IPS DF 6.9 (cell line): ENCODE data around the gene STAB1.

ENCODE experiments used
- DNase-seq: peaks from one replicate; pipeline ENCODE4 v3.0.0-alpha.2; 2013; ENCODE audit warnings: low read depth, low spot score
- H3K27ac ChIP-seq: one replicate; pipeline ENCODE4 v1.5.1; 2013; ENCODE audit warnings: low read length, control low read depth
- H3K27me3 ChIP-seq: 2 replicates; pipeline ENCODE4 v1.6.1; 2013; ENCODE audit warnings: mild to moderate bottlenecking, low read length; ENCODE audit not compliant: control insufficient read depth, insufficient read depth
- H3K36me3 ChIP-seq: 2 replicates; pipeline ENCODE4 v1.6.1; 2013; ENCODE audit warnings: low read length; ENCODE audit not compliant: control insufficient read depth, insufficient read depth
- H3K4me1 ChIP-seq: 2 replicates; pipeline ENCODE4 v1.6.1; 2013; ENCODE audit warnings: low read length; ENCODE audit not compliant: control insufficient read depth, insufficient read depth
- H3K4me3 ChIP-seq: 2 replicates; pipeline ENCODE4 v1.5.1; 2013; ENCODE audit warnings: mild to moderate bottlenecking, low read length
- H3K9me3 ChIP-seq: 2 replicates; pipeline ENCODE4 v1.6.1; 2013; ENCODE audit warnings: low read length, inconsistent platforms; ENCODE audit not compliant: control insufficient read depth, insufficient read depth
- WGBS: extraction: QIAGEN DNeasy Blood & Tissue Kit; methylation state at CpG from one replicate; pipeline ENCODE4 v1.1.7; 2013; ENCODE audit warnings: mixed read lengths, missing lambda C conversion rate; ENCODE audit not compliant: insufficient read length, insufficient coverage; 5-methylcytosine and 5-hydroxymethylcytosine counted together

STAB1 gene

DNA sequence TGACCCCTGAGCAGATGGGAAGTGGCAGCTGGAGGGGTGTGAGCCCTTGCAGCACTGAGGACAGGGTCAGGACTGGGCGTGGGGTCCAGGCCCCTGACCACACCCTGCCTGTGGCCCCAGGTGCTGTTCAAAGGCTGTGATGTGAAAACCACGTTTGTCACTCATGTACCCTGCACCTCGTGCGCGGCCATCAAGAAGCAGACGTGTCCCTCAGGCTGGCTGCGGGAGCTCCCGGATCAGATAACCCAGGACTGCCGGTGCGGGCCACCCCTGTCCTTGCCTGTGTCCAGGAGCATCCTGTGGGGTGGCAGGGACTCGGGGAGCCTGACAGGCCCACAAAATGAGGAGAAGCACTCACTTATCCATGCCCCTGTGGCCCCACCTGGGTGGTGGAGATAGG lies 5.9 kb downstream of the STAB1 start:
- no peak overlapping the region for H3K4me3 ChIP-seq
- no CpG with 5 or more reads among the region's 11 CpGs for WGBS
- no peak for DNase-seq
- H3K27ac ChIP-seq, result no peak overlapping the region
- H3K4me1 ChIP-seq, result no peaks in the 10 kb centered on the region; the same call in 1 of the 2 replicates
- no peaks in the 10 kb centered on the region for H3K27me3 ChIP-seq
- H3K36me3 ChIP-seq, result no peaks in the 10 kb centered on the region
- H3K9me3 ChIP-seq, result no peaks in the 10 kb centered on the region

DNA sequence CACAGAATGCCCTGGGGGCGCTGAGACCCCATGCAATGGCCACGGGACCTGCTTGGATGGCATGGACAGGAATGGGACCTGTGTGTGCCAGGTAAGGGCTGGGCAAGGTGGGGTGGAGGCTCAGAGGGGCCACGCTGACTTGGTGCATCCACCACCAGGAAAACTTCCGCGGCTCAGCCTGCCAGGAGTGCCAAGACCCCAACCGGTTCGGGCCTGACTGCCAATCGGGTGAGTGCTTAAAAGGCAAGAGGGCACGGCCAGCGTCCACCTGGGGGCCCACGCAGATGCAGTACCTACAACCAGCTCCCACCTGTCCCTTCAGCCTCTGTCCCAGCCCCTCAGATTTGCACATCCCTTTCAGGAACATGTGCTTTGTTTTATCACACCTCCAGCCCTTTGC lies 6.9 kb downstream of the STAB1 start:
- Histone ChIP-seq H3K4me3 (no peak overlapping the region), H3K27me3 (no peaks in the 10 kb centered on the region), H3K4me1 (no peaks in the 10 kb centered on the region; the same call in 1 of the 2 replicates), H3K36me3 (no peaks in the 10 kb centered on the region), H3K27ac (no peak overlapping the region), H3K9me3 (no peaks in the 10 kb centered on the region)
- WGBS, result no CpG with 5 or more reads among the region's 11 CpGs
- DNase-seq, result no peak

DNA sequence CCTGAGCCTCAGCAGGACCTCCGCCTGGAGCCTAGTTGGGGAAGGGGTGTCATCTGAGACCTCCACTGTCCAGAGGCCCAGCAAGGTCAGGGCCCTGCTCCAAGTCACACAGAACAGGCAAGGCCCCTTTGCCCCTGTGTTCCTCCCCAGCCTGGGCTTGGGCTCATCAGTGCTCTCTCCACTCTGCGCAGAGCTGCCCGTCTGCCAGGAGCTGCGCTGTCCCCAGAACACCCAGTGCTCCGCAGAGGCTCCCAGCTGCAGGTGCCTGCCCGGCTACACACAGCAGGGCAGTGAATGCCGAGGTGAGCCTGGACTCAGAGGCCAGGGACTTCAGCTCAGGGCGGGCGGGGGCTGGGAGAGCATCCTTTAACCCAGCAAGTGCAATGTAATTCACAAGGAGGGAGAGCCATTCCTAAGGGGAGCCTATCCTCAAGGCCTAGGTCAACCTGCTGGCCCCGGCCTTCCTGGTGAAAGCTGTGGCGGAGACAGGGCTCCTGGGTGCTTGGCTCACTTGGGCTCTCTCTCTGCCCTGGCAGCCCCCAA lies 7.7 kb downstream of the STAB1 start:
- WGBS, result no CpG with 5 or more reads among the region's 11 CpGs
- Histone ChIP-seq H3K27me3 (no peaks in the 10 kb centered on the region), H3K27ac (no peak overlapping the region), H3K36me3 (no peaks in the 10 kb centered on the region), H3K9me3 (no peaks in the 10 kb centered on the region), H3K4me1 (no peaks in the 10 kb centered on the region; the same call in 1 of the 2 replicates), H3K4me3 (no peak overlapping the region)
- DNase-seq, result no peak

GRCh38 chr3:52503788-52504424 lies 8.8 kb downstream of the STAB1 start:
- H3K4me1 ChIP-seq, result no peaks in the 10 kb centered on the region; the same call in 1 of the 2 replicates
- H3K4me3 ChIP-seq, result no peak overlapping the region
- no peak for DNase-seq
- no CpG with 5 or more reads among the region's 23 CpGs for WGBS
- H3K27me3 ChIP-seq, result no peaks in the 10 kb centered on the region
- no peak overlapping the region for H3K27ac ChIP-seq
- H3K9me3 ChIP-seq, result no peaks in the 10 kb centered on the region
- H3K36me3 ChIP-seq, result no peaks in the 10 kb centered on the region

DNA sequence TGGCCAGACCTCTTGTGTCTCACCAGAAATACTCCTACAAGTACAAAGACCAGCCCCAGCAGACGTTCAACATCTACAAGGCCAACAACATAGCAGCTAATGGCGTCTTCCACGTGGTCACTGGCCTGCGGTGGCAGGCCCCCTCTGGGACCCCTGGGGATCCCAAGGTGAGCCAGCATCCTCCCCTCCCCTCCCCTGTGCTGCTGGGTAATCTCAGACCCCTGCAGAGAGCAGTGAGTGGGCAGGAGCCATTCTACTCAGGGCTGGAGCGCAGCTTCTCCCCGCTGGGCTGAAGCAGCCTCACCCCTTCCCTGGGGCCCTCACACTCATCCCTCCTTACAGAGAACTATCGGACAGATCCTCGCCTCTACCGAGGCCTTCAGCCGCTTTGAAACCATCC lies 9.8 kb downstream of the STAB1 start:
- no peaks in the 10 kb centered on the region for H3K36me3 ChIP-seq
- WGBS, result no CpG with 5 or more reads among the region's 10 CpGs
- H3K27ac ChIP-seq, result no peak overlapping the region
- H3K4me1 ChIP-seq, result no peaks in the 10 kb centered on the region; the same call in 1 of the 2 replicates
- no peak overlapping the region for H3K4me3 ChIP-seq
- H3K27me3 ChIP-seq, result no peaks in the 10 kb centered on the region
- no peak for DNase-seq
- H3K9me3 ChIP-seq, result no peaks in the 10 kb centered on the region

- DNase-seq, result no peak
- Histone ChIP-seq H3K9me3 (no peaks in the 10 kb centered on the region), H3K4me1 (no peaks in the 10 kb centered on the region; the same call in 1 of the 2 replicates), H3K27ac (no peak overlapping the region), H3K36me3 (no peaks in the 10 kb centered on the region), H3K4me3 (no peak overlapping the region), H3K27me3 (no peaks in the 10 kb centered on the region)
- no CpG with 5 or more reads among the region's 27 CpGs for whole genome bisulfite sequencing
Observed at GRCh38 chr3:52506266-52506966, 11.3 kb downstream of the STAB1 start.

GRCh38 chr3:52507359-52507758 lies 12.2 kb downstream of the STAB1 start:
- Histone ChIP-seq H3K36me3 (no peaks in the 10 kb centered on the region), H3K9me3 (no peaks in the 10 kb centered on the region), H3K4me3 (no peak overlapping the region), H3K4me1 (no peaks in the 10 kb centered on the region; the same call in 1 of the 2 replicates), H3K27me3 (no peaks in the 10 kb centered on the region), H3K27ac (no peak overlapping the region)
- no peak for DNase-seq
- no CpG with 5 or more reads among the region's 5 CpGs for WGBS

DNA sequence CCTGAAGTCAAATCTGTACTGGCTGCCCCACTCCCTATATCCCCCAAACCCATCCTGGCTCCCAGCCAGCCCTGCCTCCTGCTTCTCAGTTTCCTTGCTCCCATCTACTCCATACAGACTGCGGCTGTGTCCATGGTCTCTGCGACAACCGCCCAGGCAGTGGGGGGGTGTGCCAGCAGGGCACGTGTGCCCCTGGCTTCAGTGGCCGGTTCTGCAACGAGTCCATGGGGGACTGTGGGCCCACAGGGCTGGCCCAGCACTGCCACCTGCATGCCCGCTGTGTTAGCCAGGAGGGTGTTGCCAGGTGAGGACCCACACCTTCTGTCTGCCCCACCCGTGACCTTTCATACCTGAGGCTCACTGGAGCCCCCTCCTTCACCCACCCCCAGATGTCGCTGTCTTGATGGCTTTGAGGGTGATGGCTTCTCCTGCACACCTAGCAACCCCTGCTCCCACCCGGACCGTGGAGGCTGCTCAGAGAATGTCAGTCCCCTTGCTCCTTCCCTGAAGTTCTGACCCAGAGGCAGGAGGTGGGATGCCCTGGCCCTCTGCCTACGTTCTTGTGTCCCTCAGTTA lies 14.7 kb downstream of the STAB1 start:
- no peaks in the 10 kb centered on the region; the same call in 1 of the 2 replicates for H3K4me1 ChIP-seq
- H3K36me3 ChIP-seq, result no peaks in the 10 kb centered on the region
- H3K27ac ChIP-seq, result no peak overlapping the region
- H3K9me3 ChIP-seq, result no peaks in the 10 kb centered on the region
- DNase-seq, result no peak
- H3K27me3 ChIP-seq, result no peaks in the 10 kb centered on the region
- no CpG with 5 or more reads among the region's 12 CpGs for WGBS
- no peak overlapping the region for H3K4me3 ChIP-seq

DNA sequence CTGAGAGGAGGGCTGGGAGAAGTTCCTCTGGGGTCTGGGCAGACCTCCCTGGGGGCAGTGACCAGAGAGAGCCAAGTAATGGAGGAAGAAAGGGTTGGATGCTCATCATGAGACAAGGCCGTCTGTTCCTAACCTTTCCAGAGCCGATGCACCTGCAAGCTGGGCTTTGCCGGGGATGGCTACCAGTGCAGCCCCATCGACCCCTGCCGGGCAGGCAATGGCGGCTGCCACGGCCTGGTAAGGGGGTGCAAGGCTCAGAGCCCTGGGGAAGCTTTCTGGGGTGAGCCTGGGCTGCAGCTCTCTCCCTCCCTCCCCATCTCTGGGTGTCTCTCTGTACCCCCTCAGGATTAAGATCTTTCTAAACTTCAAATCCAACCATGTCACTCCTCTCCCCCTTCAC lies 16.4 kb downstream of the STAB1 start:
- H3K27me3 ChIP-seq, result no peaks in the 10 kb centered on the region
- WGBS, result no CpG with 5 or more reads among the region's 7 CpGs
- no peak overlapping the region for H3K27ac ChIP-seq
- no peak for DNase-seq
- H3K9me3 ChIP-seq, result no peaks in the 10 kb centered on the region
- no peaks in the 10 kb centered on the region; the same call in 1 of the 2 replicates for H3K4me1 ChIP-seq
- no peak overlapping the region for H3K4me3 ChIP-seq
- H3K36me3 ChIP-seq, result no peaks in the 10 kb centered on the region

DNA sequence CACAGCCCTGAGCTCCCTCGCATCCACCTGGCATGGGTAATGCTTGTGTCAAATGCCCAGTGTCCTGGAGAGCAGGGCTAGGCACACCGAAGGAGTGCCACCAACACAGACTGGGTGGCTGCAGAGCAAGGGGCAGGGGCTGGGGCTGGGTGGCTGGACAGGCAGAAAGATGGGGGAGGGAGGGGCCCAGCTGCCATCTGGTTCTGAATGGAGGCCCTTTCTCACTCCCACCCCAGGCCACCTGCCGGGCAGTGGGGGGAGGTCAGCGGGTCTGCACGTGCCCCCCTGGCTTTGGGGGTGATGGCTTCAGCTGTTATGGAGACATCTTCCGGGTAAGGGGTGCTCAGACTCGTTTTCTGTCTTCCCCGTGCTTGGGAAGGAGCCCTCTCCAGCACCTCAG lies 17.0 kb downstream of the STAB1 start:
- H3K36me3 ChIP-seq, result no peaks in the 10 kb centered on the region
- H3K4me3 ChIP-seq, result no peak overlapping the region
- no peaks in the 10 kb centered on the region; the same call in 1 of the 2 replicates for H3K4me1 ChIP-seq
- no peak overlapping the region for H3K27ac ChIP-seq
- DNase-seq, result no peak
- WGBS, result no CpG with 5 or more reads among the region's 8 CpGs
- no peaks in the 10 kb centered on the region for H3K27me3 ChIP-seq
- H3K9me3 ChIP-seq, result no peaks in the 10 kb centered on the region
